Measurements from ENCODE around the gene MELTF.

MELTF gene

GRCh38 chr3:196968233-196969133 lies 61.1 kb downstream of the MELTF start, which contains the start of gene PIGZ:
TSS of gene PIGZ (minus strand) at chr3:196968833. CDS start at chr3:196952031, 16,802 bp downstream.
- no peak for DNase-seq (ENCODE audit: low read depth in 2 of 2)

DNA sequence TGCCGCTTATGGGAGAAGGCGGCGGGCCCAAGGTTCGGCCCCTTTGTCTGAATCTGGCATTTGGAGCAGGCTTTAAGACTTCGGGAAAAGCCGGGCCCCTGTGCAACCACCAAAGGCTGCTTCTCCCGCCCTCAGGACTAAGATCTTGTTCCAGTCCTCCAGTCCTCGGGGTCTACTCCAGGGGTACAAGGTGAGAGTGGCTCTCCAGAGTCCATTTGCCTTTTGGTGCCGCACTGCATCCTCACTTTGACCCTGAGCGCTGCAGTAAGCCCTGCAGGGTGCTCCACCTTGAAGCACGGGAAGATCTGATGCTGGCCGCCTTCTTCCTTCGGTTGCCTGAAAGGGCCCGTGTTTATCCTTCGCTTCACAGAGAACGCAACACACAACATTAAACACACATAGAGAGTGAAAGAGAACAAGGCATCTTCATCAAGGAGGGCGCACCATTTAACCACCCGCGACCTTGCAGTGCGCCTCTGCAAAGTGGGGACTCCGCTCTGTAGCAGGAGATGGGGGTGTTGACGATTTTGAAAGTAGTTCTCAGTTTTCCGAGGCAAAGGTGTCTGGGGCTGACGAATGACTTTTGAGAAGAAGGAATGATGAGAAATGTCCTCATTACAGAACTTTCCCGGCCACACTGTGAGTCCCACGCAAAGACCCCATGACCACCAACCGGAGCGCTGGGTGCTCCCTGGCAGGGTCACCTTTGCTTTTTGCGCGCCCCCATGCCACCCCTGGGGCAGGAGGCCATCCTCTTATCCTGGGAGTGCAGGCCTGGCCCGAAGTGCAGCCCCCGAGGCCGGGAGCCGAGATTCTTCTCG lies 62.0 kb downstream of the MELTF start:
- no peak for DNase-seq (ENCODE audit: low read depth in 2 of 2)

GRCh38 chr3:196966526-196967401 lies 62.9 kb downstream of the MELTF start:
- no peak for DNase-seq (ENCODE audit: low read depth in 2 of 2)

GRCh38 chr3:196965804-196966173 lies 63.8 kb downstream of the MELTF start:
- no peak for DNase-seq (ENCODE audit: low read depth in 2 of 2)

GRCh38 chr3:196965112-196965803 lies 64.4 kb downstream of the MELTF start:
- DNase-seq (ENCODE audit: low read depth in 2 of 2), result no peak

GRCh38 chr3:196963631-196963953 lies 66.0 kb downstream of the MELTF start:
- no peak for DNase-seq (ENCODE audit: low read depth in 2 of 2)

DNA sequence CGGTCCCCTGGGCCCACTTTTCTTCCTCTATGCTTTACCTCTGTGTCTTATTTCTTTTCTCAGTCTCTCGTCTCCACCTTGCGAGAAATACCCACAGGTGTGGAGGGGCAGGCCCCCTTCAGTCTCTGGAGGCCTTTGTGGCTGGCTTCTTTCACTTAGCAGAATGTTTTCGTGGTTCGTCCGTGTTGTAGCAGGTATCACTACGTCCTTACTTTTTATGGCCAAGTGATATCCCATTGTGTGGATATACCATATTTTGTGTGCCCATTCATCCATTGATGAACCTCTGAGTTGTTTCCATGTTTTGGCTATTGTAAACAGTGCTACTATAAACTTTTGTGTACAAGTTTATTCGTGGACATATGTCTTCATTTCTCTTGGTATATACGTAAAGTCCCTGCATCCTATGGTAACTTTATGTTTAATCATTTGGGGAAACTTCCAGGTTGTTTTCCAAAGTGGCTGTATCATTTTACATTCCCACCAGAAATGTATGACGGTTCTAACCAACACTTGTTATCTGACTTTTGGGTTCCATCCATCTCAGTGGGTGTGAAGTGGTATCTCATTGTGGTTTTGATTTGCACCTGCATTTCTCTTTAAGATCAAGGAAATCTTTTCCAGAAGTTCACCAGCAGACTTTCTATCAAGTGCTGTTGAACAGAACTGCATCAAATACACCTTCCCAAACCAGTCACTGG lies 66.5 kb downstream of the MELTF start:
- DNase-seq (ENCODE audit: low read depth in 2 of 2), result no peak

- DNase-seq (ENCODE audit: low read depth in 2 of 2), result no peak
Measured at GRCh38 chr3:196962108-196962929, 67.3 kb downstream of the MELTF start.

GRCh38 chr3:196954832-196955231 lies 74.8 kb downstream of the MELTF start:
- no peak for DNase-seq (ENCODE audit: low read depth in 2 of 2)
